ENCODE measurements around the gene CDCA4. TPM values are rescaled to one million over a fixed set of nuclear protein-coding genes. Genes with fewer than 3 reads are reported as not detected.
A peak's percentile ranks its signal among the peaks of the same experiment; 100 is the strongest.

The CDCA4 gene
- total RNA-seq, 1 experiment from 2014 or later = 41.4 TPM

DNA sequence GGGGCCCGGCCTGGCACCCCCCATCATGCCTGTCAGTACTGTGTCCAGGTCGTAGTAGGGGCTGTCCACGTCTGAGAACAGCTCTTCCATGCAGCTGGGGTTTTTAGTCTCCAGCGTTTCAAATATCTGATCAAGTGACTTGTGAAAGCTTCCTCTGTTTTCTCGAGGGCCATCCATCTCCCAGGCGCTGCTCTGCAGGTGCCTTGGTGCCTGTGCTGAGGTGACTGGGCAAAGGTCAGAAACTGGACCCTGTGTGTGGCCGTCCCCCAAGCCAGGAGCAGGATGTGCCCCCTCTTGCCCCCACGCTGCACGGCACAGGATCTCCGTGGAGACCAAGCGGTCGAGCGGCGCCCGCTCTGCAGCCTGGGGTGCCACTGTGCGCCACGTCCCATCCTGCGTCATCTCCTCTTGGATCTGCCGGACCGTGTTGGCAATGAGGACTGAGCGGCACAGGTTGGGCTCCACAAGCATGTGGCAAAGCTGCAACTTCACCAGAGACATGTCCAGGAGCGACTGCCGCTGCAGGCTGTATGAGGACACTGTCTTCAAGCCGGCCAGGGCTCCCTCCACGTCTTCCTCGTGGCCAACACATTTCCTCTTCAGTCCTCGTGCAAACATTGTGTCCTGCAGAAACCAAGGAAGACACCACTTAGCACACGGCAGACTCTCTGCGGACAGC, 9.4 kb downstream of the CDCA4 start:
- Mint-ChIP-seq H3K4me1 (ENCODE audit: low read depth, unreplicated experiment) (peaks cover 4% of the 10 kb centered on the region), H3K36me3 (ENCODE audit: insufficient read depth, unreplicated experiment) (peaks cover 52% of the 10 kb centered on the region), H3K27ac (ENCODE audit: unreplicated experiment) (no peak overlapping the region), H3K27me3 (ENCODE audit: insufficient read depth, unreplicated experiment) (no peaks in the 10 kb centered on the region), H3K9me3 (ENCODE audit: unreplicated experiment) (no peaks in the 10 kb centered on the region), H3K4me3 (ENCODE audit: unreplicated experiment) (no peak overlapping the region)
- TF ChIP-seq, protein P1, sequence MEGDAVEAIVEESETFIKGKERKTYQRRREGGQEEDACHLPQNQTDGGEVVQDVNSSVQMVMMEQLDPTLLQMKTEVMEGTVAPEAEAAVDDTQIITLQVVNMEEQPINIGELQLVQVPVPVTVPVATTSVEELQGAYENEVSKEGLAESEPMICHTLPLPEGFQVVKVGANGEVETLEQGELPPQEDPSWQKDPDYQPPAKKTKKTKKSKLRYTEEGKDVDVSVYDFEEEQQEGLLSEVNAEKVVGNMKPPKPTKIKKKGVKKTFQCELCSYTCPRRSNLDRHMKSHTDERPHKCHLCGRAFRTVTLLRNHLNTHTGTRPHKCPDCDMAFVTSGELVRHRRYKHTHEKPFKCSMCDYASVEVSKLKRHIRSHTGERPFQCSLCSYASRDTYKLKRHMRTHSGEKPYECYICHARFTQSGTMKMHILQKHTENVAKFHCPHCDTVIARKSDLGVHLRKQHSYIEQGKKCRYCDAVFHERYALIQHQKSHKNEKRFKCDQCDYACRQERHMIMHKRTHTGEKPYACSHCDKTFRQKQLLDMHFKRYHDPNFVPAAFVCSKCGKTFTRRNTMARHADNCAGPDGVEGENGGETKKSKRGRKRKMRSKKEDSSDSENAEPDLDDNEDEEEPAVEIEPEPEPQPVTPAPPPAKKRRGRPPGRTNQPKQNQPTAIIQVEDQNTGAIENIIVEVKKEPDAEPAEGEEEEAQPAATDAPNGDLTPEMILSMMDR (IDR thresholded peaks at IDR 0.05; ENCODE audit: insufficient read depth in 1 of 2, low read depth in 1 of 2, low read length in 1 of 2, severe bottlenecking in 1 of 2, unreplicated experiment in 1 of 2) = no peak
- POLR2A ChIA-PET = interaction anchor here (0.7 kb wide), 1 partner anchor 9 kb away, joined by 3 read pairs; the partner anchor contains the start of gene CDCA4
- CTCF ChIA-PET = no interaction called here
- intact Hi-C loops (cut with micrococcal nuclease; ENCODE audit: unreplicated experiment) = no loop called here
- Histone ChIP-seq H3K9me3 (no peaks in the 10 kb centered on the region), H3K4me3 (ENCODE audit: low read depth, low read length) (no peak overlapping the region), H3K36me3 (ENCODE audit: control insufficient read depth, insufficient read depth, low read length) (peaks cover 3% of the 10 kb centered on the region), H3K4me1 (no peaks in the 10 kb centered on the region), H3K27me3 (replicated peaks; ENCODE audit: control insufficient read depth, insufficient read depth, low read length) (no peaks in the 10 kb centered on the region)
- no TSS peak for BruUV-seq (replicated peaks)
- no peak for DNase-seq

DNA sequence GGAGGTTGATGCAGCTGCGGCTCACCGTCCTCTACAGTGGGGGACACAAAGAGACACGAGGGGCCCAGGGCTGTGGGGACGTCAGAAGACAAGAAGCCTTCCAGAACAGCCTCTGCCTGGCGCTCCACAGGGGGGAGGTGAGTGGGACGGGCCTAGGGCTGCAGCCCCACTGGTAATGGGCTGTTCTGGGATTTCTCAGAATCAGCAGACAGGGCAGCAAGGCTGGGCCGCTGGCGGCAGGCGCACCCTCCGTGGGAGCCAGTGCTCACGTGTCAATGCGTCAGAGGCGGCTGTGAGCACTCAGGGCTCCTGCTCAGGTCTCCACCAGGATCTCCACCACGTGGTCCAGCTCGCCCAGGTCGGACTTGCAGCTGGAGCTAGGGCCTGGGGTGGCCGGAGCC, 10.0 kb downstream of the CDCA4 start:
- peaks cover 3% of the 10 kb centered on the region for H3K36me3 ChIP-seq (ENCODE audit: control insufficient read depth, insufficient read depth, low read length)
- ChIA-PET POLR2A (interaction anchor here (0.7 kb wide), 1 partner anchor 10 kb away, joined by 3 read pairs; the partner anchor contains the start of gene CDCA4), CTCF (no interaction called here)
- TF ChIP-seq, protein P1 (IDR thresholded peaks at IDR 0.05; ENCODE audit: insufficient read depth in 1 of 2, low read depth in 1 of 2, low read length in 1 of 2, severe bottlenecking in 1 of 2, unreplicated experiment in 1 of 2) = no peak
- Mint-ChIP-seq H3K4me3 (ENCODE audit: unreplicated experiment) (no peak overlapping the region), H3K9me3 (ENCODE audit: unreplicated experiment) (no peaks in the 10 kb centered on the region), H3K27ac (ENCODE audit: unreplicated experiment) (no peak overlapping the region), H3K27me3 (ENCODE audit: insufficient read depth, unreplicated experiment) (no peaks in the 10 kb centered on the region), H3K4me1 (ENCODE audit: low read depth, unreplicated experiment) (no peaks in the 10 kb centered on the region), H3K36me3 (ENCODE audit: insufficient read depth, unreplicated experiment) (peaks cover 52% of the 10 kb centered on the region)
- no peak for DNase-seq
- H3K9me3 ChIP-seq = no peaks in the 10 kb centered on the region
- no TSS peak for BruUV-seq (replicated peaks)
- H3K27me3 ChIP-seq (replicated peaks; ENCODE audit: control insufficient read depth, insufficient read depth, low read length) = no peaks in the 10 kb centered on the region
- intact Hi-C loops (cut with micrococcal nuclease; ENCODE audit: unreplicated experiment) = no loop called here
- no peak overlapping the region for H3K4me3 ChIP-seq (ENCODE audit: low read depth, low read length)
- no peaks in the 10 kb centered on the region for H3K4me1 ChIP-seq

DNA sequence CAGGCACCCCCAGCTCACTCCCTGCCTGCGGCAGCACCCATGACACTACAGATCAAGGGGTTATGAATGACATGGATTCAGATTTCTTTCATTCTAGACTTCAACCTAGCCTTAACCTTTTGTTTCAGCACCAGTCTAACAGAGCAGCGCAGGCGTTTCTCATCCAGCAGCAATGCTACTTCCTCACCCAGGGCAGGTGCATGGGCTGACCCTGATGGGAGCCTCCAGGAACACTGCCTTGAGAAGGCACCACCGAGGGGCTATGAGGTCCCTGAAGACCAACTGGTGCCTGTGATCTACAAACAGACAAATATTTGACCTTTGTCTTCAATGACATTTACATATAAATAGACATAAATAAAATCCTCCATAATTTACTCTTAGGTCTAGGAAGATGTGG, 10.8 kb downstream of the CDCA4 start:
- Histone ChIP-seq H3K36me3 (ENCODE audit: control insufficient read depth, insufficient read depth, low read length) (peaks cover 3% of the 10 kb centered on the region), H3K4me3 (ENCODE audit: low read depth, low read length) (no peak overlapping the region), H3K4me1 (no peaks in the 10 kb centered on the region), H3K27me3 (replicated peaks; ENCODE audit: control insufficient read depth, insufficient read depth, low read length) (no peaks in the 10 kb centered on the region), H3K9me3 (no peaks in the 10 kb centered on the region)
- intact Hi-C loops (cut with micrococcal nuclease; ENCODE audit: unreplicated experiment) = no loop called here
- Mint-ChIP-seq H3K4me3 (ENCODE audit: unreplicated experiment) (no peak overlapping the region), H3K4me1 (ENCODE audit: low read depth, unreplicated experiment) (no peaks in the 10 kb centered on the region), H3K27me3 (ENCODE audit: insufficient read depth, unreplicated experiment) (no peaks in the 10 kb centered on the region), H3K9me3 (ENCODE audit: unreplicated experiment) (no peaks in the 10 kb centered on the region), H3K27ac (ENCODE audit: unreplicated experiment) (no peak overlapping the region), H3K36me3 (ENCODE audit: insufficient read depth, unreplicated experiment) (peaks cover 57% of the 10 kb centered on the region)
- CTCF ChIA-PET = no interaction called here
- no peak for DNase-seq
- BruUV-seq (replicated peaks) = TSS peak; percentile 7
- TF ChIP-seq, protein P1 (IDR thresholded peaks at IDR 0.05; ENCODE audit: insufficient read depth in 1 of 2, low read depth in 1 of 2, low read length in 1 of 2, severe bottlenecking in 1 of 2, unreplicated experiment in 1 of 2) = no peak
- POLR2A ChIA-PET = no interaction called here
